Activated CD4-positive, alpha-beta memory T cell treated with anti-CD3 and anti-CD28 coated beads, Interleukin-2, amount 10 ng/mL, durations not matched to agents 7 days and 5 days (primary cell): ENCODE results near the gene LCN6. TPM values are rescaled to one million over a fixed set of nuclear protein-coding genes. Genes with fewer than 3 reads are reported as not detected.

Experiments used
- CTCF ChIA-PET: fragments of 350-600 bp; sonication (Branson Sonifier 250); formaldehyde crosslinking; loops from one replicate; lab custom pipeline; 2021; ENCODE audit warnings: antibody characterized with exemption, inconsistent platforms; lab: Charles Lee
- POLR2A ChIA-PET: fragments of 350-600 bp; sonication (Branson Sonifier 250); formaldehyde crosslinking; loops from one replicate; lab custom pipeline; 2021; ENCODE audit warnings: antibody characterized with exemption; lab: Charles Lee
- DNase-seq: peaks from one replicate; pipeline ENCODE4 v3.0.0-alpha.2; 2020
- H3K27ac Mint-ChIP-seq: one replicate; pipeline ENCODE4 v1.8.0; 2021; ENCODE audit warnings: mild to moderate bottlenecking, mixed read lengths
- H3K27me3 Mint-ChIP-seq: one replicate; pipeline ENCODE4 v1.8.0; 2021; ENCODE audit warnings: mixed read lengths
- H3K36me3 Mint-ChIP-seq: one replicate; pipeline ENCODE4 v1.8.0; 2021; ENCODE audit warnings: low read depth, mixed read lengths
- H3K4me1 Mint-ChIP-seq: one replicate; pipeline ENCODE4 v1.8.0; 2021; ENCODE audit warnings: mixed read lengths
- H3K4me3 Mint-ChIP-seq: one replicate; pipeline ENCODE4 v1.8.0; 2021; ENCODE audit warnings: mild to moderate bottlenecking, mixed read lengths
- H3K9me3 Mint-ChIP-seq: one replicate; pipeline ENCODE4 v1.8.0; 2021; ENCODE audit warnings: mixed read lengths
- total RNA-seq, 2 experiments: library from RNA; stranded (reverse); gene quantifications; one replicate each; pipeline ENCODE4 v1.2.3, GENCODE V29; 2021

LCN6 gene
- total RNA-seq, 2 experiments from 2014 or later = 0.40 TPM; not detected in 1

DNA sequence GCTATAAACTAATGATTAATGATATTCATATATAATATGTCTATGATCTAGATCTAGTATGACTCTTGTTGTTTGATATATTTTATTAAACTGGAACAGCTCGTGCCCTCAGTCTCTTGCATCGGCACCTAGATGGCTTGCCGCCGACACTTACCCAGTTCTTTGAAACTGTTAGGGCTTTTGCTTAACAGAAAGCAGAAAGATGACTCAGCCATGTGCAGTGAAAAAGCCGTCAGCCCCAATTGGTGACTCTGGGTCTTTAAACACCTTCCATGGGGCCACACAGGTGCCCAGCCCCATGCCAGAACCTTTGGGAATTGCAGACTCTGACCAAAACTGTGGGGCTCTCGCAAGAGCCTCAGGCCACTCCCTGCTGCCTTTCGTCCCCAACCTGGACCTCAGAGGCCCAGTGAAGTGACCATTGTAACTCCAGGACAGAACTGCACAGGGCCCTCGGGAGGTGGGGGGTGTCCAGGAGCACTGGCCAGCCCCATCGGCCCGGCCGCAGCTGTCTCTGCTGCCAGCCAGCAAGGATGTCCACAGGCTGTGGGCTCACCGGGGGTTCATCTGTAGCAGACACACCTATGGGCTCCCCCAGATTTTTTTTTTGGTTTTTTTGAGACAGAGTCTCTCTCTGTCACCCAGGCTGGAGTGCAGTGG lies 13.4 kb downstream of the LCN6 start:
- H3K4me1 Mint-ChIP-seq = peaks cover 2% of the 10 kb centered on the region
- ChIA-PET CTCF (no interaction called here), POLR2A (no interaction called here)
- H3K9me3 Mint-ChIP-seq = no peaks in the 10 kb centered on the region
- H3K36me3 Mint-ChIP-seq = no peaks in the 10 kb centered on the region
- no peak for DNase-seq
- H3K27me3 Mint-ChIP-seq = no peaks in the 10 kb centered on the region
- H3K4me3 Mint-ChIP-seq = no peak overlapping the region
- no peak overlapping the region for H3K27ac Mint-ChIP-seq

DNA sequence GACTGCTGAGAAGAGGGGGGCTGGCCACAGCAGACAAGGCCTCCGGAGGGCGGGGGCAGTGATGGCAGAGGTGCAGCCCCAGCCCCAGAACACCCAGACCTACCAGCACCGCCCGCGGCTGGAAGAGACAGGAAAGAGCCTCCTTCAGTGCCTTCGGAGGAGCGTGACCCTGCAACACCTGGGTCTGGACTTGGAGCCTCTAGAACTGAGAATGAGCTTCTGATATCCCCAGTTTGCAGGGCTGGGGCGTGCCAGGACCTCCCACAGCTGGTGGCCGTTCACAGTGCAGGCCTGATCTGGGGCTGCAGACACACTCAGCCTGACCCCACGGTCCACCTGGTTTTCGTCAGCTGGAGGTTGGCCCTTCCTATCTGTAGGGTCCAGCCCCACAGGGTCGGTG lies 14.7 kb downstream of the LCN6 start:
- H3K27ac Mint-ChIP-seq = no peak overlapping the region
- H3K27me3 Mint-ChIP-seq = no peaks in the 10 kb centered on the region

DNA sequence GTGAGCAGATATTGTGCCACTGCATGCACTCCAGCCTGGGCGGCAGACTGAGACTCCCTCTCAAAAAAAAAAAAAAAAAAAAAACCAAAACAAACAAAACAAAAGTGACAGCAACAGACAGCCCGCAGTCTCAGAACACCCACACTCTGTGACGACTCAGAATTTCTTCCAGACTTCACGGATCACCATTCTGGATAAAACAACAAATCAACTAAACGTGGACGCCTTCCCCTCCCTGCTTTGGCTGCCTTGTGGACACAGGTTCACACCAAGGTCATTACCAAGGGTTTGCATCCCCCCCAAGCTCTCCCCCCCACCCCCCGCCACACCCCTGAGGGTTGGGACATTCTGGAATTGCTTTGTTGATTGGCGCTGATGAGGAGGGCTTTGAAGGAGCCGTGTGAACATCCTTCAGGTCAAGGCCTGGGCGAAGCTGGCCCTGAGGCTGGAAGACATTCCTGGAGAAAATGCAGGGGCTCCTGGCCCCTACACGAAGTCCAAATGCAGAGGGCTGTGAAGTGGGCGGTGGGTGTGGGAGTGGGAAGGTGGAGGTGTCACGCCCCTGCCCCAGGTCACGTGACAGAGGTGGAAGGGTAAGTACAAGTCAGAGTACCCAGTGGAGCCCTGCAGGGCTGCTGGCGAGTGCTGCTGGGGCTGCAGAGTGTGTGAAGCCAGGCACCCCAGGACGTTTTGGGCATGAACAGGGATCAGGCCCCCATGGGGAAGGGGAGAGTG lies 15.7 kb downstream of the LCN6 start:
- peaks cover 7% of the 10 kb centered on the region for H3K4me1 Mint-ChIP-seq
- H3K4me3 Mint-ChIP-seq = no peak overlapping the region
- no peak for DNase-seq
- ChIA-PET CTCF (no interaction called here), POLR2A (no interaction called here)
- no peaks in the 10 kb centered on the region for H3K36me3 Mint-ChIP-seq
- no peaks in the 10 kb centered on the region for H3K27me3 Mint-ChIP-seq
- H3K9me3 Mint-ChIP-seq = no peaks in the 10 kb centered on the region
- no peak overlapping the region for H3K27ac Mint-ChIP-seq

More for the DNA sequence above, 14.7 kb downstream of the LCN6 start:
- no peaks in the 10 kb centered on the region for H3K9me3 Mint-ChIP-seq
- no peak for DNase-seq
- H3K4me1 Mint-ChIP-seq = peaks cover 7% of the 10 kb centered on the region
- H3K36me3 Mint-ChIP-seq = no peaks in the 10 kb centered on the region
- POLR2A ChIA-PET = no interaction called here
- H3K4me3 Mint-ChIP-seq = no peak overlapping the region
- CTCF ChIA-PET = no interaction called here

DNA sequence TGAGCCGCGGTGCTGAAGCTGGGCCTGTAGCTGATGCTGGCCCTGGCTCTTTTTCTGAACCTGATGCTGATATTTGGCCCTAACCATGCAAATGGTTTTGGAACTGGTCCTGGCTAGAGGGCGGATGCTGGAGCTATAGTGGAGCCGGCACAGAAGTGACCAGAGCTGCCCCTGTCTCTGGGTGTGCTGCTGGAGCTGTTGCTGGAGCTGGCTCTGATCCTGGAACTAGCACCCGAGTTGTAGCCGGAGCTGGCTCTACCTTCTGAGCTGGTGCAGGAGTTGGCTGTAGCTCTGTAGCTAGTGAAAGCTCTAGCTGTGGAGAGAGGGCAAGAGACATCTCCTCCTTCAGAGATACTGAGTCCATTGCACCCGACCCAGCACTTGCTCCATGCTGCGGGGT lies 18.4 kb downstream of the LCN6 start:
- H3K27ac Mint-ChIP-seq = no peak overlapping the region
- no peaks in the 10 kb centered on the region for H3K9me3 Mint-ChIP-seq
- H3K4me1 Mint-ChIP-seq = peaks cover 29% of the 10 kb centered on the region
- H3K4me3 Mint-ChIP-seq = no peak overlapping the region
- H3K36me3 Mint-ChIP-seq = peaks cover 21% of the 10 kb centered on the region
- no peak for DNase-seq
- POLR2A ChIA-PET = interaction anchor here (0.7 to 2.5 kb wide), 6 partner anchors 12 to 340 kb away, joined by 3 to 6 read pairs (median 4); partner anchors contain the start of genes SAPCD2 and TRAF2
- no peaks in the 10 kb centered on the region for H3K27me3 Mint-ChIP-seq
- CTCF ChIA-PET = interaction anchor here (0.6 to 2.1 kb wide), 11 partner anchors 9 to 367 kb away, joined by 3 to 7 read pairs (median 4); partner anchors contain the start of genes AJM1, DNLZ, LCN8 and TMEM141

DNA sequence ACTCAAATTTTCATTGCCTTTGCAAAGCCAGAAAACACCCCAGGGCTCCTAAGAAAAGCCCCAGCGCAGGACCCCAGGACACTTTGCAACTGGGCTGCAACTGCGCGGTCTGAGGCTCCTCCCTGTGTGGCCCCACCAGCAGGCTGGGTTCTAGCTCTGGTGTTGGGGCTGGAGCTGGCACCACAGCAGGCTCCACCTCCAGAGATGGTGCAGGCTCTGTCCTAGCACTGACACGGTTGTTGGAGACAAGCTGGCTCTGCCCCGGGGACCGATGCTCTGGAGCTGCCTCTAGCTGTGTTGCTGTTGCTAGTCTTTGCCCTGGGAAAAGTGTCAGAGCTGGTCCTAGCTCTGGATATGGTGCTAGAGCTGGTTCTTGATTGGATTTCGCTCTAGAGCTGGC lies 19.2 kb downstream of the LCN6 start:
- POLR2A ChIA-PET = interaction anchor here (0.7 to 4.2 kb wide), 12 partner anchors 9 to 341 kb away, joined by 3 to 29 read pairs (median 4); partner anchors contain the start of genes LCN8, RABL6, SAPCD2 and TRAF2

DNA sequence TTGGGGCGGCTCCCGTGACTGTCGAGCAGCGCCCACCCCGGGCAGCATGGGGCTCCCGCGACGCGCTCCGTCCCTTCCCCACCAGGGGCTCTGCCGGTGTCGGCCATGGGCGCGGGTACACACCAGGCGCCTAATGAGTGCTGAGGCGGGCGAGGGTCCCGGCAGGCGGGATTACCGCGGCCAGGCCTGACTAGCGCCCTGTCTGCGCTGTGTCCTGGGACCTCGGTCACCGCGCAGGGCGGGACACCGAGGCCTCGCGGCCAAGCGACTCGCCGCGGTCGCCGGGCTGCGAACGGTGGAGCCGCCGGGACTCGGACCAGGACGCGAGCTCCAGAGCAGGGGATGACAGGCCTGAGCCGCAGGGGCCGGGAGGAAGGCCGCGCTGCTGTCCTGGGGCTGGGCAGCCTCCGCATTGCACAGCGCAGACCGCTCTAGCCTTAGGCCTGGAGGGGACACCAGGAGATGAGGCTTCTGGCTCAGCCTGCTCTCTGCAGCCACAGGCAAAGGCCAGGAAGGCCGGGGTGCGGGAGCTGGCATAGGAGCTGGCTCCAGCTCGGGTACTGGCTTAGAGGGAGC lies 19.7 kb downstream of the LCN6 start:
- peaks cover 34% of the 10 kb centered on the region for H3K36me3 Mint-ChIP-seq
- H3K4me3 Mint-ChIP-seq = peak overlapping the region; percentile 58
- H3K9me3 Mint-ChIP-seq = no peaks in the 10 kb centered on the region
- POLR2A ChIA-PET = interaction anchor here (0.5 to 4.2 kb wide), 36 partner anchors 8 to 512 kb away, joined by 3 to 29 read pairs (median 5); partner anchors contain the start of genes LCN10, LCN8, MAN1B1 and PAXX
- H3K4me1 Mint-ChIP-seq = peaks cover 38% of the 10 kb centered on the region
- H3K27ac Mint-ChIP-seq = no peak overlapping the region
- no peak for DNase-seq
- no peaks in the 10 kb centered on the region for H3K27me3 Mint-ChIP-seq
- CTCF ChIA-PET = interaction anchor here (0.7 to 2.1 kb wide), 14 partner anchors 22 to 508 kb away, joined by 3 to 12 read pairs (median 3); partner anchors contain the start of genes AJM1, LCN8 and TMEM141

More for the DNA sequence above, 19.2 kb downstream of the LCN6 start:
- Mint-ChIP-seq H3K36me3 (peaks cover 29% of the 10 kb centered on the region), H3K4me1 (peaks cover 34% of the 10 kb centered on the region), H3K4me3 (peak overlapping the region; percentile 58), H3K27ac (no peak overlapping the region), H3K27me3 (no peaks in the 10 kb centered on the region), H3K9me3 (no peaks in the 10 kb centered on the region)
- CTCF ChIA-PET = interaction anchor here (1.0 to 2.1 kb wide), 12 partner anchors 8 to 507 kb away, joined by 3 to 12 read pairs (median 4); partner anchors contain the start of genes AJM1, LCN8 and TMEM141
- no peak for DNase-seq

DNA sequence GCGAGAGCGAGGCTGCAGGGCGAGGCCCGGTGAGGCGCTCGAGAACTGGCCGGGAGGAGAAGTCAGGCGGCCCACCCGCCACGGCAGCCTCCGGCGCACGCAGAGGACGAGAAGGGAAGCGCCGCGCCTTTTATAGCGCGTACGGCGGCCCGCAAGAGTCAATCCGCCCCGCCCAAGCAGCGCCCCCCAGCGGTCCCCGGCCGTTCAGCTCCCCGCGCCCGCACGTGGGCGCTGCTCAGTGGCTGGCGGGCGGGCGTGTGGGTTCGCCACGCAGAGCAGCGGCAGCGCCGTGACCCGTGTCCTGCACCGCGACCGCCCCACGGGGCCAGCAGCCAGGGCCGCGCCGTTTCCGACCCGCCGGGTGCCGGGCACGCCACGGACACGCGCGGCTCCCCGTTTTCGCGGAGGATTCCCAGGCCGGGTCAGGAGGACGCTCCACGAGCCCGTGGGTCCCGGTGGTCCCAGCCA lies 20.2 kb downstream of the LCN6 start:
- H3K27ac Mint-ChIP-seq = no peak overlapping the region
- peaks cover 40% of the 10 kb centered on the region for H3K4me1 Mint-ChIP-seq
- POLR2A ChIA-PET = interaction anchor here (0.5 to 4.2 kb wide), 39 partner anchors 8 to 513 kb away, joined by 3 to 29 read pairs (median 5); partner anchors contain the start of genes LCN10, LCN8, MAN1B1 and PAXX
- peak overlapping the region; percentile 93 for H3K4me3 Mint-ChIP-seq
- no peaks in the 10 kb centered on the region for H3K27me3 Mint-ChIP-seq
- H3K9me3 Mint-ChIP-seq = no peaks in the 10 kb centered on the region
- peaks cover 40% of the 10 kb centered on the region for H3K36me3 Mint-ChIP-seq
- CTCF ChIA-PET = interaction anchor here (0.7 to 1.9 kb wide), 8 partner anchors 22 to 508 kb away, joined by 3 to 12 read pairs (median 3); no protein-coding TSS in a partner anchor
- peak; percentile 92 for DNase-seq

DNA sequence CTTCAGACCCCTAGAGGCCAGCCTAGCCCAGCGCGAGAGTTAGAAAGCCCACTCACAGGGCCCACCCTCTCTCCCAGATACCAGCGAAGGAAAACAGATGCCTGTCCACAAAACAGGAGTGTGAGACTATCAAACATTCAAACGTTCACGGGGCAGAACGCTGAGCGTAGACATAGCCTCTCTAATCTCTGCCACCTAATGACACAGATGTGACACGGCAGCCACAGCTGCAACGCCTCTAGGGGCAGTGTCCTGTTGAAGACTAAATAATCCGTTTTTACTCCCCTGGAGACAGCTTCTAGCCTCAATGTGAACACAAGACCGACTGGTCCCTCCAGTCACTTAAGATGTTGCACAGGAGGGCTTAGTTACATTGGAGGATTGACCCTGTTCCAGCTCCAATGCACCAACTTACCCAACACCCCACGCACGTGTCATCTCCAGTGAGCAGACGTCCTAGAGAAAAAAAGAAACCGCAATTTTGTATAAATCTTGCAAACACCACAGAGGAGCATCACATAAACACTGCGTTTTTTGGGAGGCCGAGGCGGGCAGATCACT lies 21.6 kb downstream of the LCN6 start:
- peak overlapping the region; percentile 93 for H3K4me3 Mint-ChIP-seq
- no peaks in the 10 kb centered on the region for H3K9me3 Mint-ChIP-seq
- peaks cover 38% of the 10 kb centered on the region for H3K4me1 Mint-ChIP-seq
- ChIA-PET CTCF (interaction anchor here (0.6 to 1.9 kb wide), 20 partner anchors 9 to 523 kb away, joined by 3 to 7 read pairs (median 4); partner anchors contain the start of gene FUT7), POLR2A (interaction anchor here (0.6 to 4.2 kb wide), 28 partner anchors 8 to 496 kb away, joined by 3 to 29 read pairs (median 5); partner anchors contain the start of genes DNLZ, LCN10, LCN8 and TRAF2)
- DNase-seq = peak; percentile 71
- no peaks in the 10 kb centered on the region for H3K27me3 Mint-ChIP-seq
- H3K27ac Mint-ChIP-seq = peak overlapping the region; percentile 86
- peaks cover 41% of the 10 kb centered on the region for H3K36me3 Mint-ChIP-seq

DNA sequence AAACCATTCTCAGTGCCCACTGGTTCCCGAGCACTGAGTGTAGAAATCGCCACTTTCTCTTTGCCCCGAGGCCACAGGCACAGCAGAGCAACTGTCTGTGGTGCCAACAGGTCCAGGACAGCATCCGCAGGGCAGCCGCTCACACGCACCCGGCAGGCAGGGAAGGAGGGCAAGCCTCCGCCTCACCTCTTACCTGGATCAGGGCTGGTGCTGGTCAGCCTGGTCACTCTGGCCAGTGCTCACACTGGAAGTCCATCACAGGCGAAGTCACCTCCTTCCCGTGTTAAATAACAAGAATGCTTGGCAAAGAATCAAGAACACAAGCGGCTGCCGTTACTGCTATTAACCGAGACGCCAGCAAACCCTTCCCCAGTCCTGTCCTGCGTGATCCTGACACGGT lies 22.2 kb downstream of the LCN6 start:
- CTCF ChIA-PET = interaction anchor here (1.2 to 1.9 kb wide), 5 partner anchors 12 to 370 kb away, joined by 3 to 7 read pairs (median 5); no protein-coding TSS in a partner anchor
- Mint-ChIP-seq H3K4me3 (peak overlapping the region; percentile 93), H3K27me3 (no peaks in the 10 kb centered on the region), H3K9me3 (no peaks in the 10 kb centered on the region), H3K27ac (peak overlapping the region; percentile 86), H3K4me1 (peaks cover 40% of the 10 kb centered on the region), H3K36me3 (peaks cover 43% of the 10 kb centered on the region)
- no peak for DNase-seq
- POLR2A ChIA-PET = interaction anchor here (0.6 to 4.2 kb wide), 12 partner anchors 10 to 497 kb away, joined by 3 to 29 read pairs (median 8); partner anchors contain the start of gene DNLZ

DNA sequence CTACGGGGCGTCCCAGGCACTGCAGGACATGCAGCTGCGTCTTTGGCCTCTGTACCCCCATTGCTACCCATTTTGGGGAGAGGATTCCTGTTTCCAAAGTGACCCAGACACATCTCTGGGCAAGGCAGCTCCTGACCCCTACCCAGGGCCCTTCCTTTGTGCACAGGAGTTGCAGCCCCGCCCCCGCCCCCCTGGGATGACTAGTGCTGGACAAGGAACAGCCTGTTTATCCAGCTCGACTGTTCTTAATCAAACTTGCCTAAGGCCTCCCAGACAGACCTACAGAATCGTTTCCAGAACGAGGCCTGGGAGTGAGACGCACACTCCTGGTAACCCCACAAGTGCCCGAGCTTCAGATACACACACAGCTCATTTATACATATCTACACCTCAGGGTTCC lies 22.7 kb downstream of the LCN6 start:
- Mint-ChIP-seq H3K27ac (no peak overlapping the region), H3K4me3 (peak overlapping the region; percentile 93), H3K36me3 (peaks cover 44% of the 10 kb centered on the region), H3K27me3 (no peaks in the 10 kb centered on the region), H3K4me1 (peaks cover 41% of the 10 kb centered on the region), H3K9me3 (no peaks in the 10 kb centered on the region)
- no peak for DNase-seq
- POLR2A ChIA-PET = interaction anchor here (2.8 to 4.2 kb wide), 2 partner anchors 24 to 187 kb away, joined by 16 to 29 read pairs; no protein-coding TSS in a partner anchor
- CTCF ChIA-PET = interaction anchor here (1.2 kb wide), 1 partner anchor 12 kb away, joined by 3 read pairs; no protein-coding TSS in a partner anchor

DNA sequence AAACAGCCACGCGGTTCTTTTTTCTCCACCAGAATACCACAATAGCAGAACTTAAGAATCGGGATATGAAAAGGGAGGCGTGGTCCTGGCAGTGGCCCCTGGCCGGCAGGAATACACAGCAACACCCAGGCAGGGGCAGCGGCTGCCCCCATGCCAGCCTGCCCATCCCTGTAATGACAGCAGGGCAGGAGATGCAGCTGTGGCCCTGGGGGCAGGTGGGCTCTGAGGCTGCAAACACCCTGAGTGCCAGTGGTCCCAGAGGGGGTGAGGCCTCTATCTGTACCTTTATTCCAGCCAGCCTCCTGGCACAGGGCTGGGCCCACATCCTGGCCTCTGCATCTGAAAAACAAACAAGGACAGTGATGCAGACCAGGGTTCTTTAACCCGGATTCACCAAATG lies 23.6 kb downstream of the LCN6 start:
- Mint-ChIP-seq H3K9me3 (no peaks in the 10 kb centered on the region), H3K36me3 (peaks cover 44% of the 10 kb centered on the region), H3K4me3 (no peak overlapping the region), H3K27me3 (no peaks in the 10 kb centered on the region), H3K4me1 (peaks cover 41% of the 10 kb centered on the region), H3K27ac (no peak overlapping the region)
- no peak for DNase-seq
- CTCF ChIA-PET = interaction anchor here (1.2 kb wide), 1 partner anchor 11 kb away, joined by 3 read pairs; no protein-coding TSS in a partner anchor
- POLR2A ChIA-PET = no interaction called here
